ENCODE data around the gene GLT8D1.

GLT8D1 gene

GRCh38 chr3:52722491-52722890 is 16.9 kb upstream of the GLT8D1 start:
- Histone ChIP-seq H3K27me3 (replicated peaks in 2 of 5; ENCODE audit: control insufficient read depth in 4 of 5, insufficient read depth in 5 of 5, low read length in 4 of 5) (no peaks in the 10 kb centered on the region), H3K36me3 (ENCODE audit: control insufficient read depth in 4 of 4, insufficient read depth in 4 of 4, low read length in 3 of 4) (peaks cover 4 to 21% (median 11%) of the 10 kb centered on the region in 4 experiments), H3K9me3 (ENCODE audit: control extremely low read depth in 1 of 5, control insufficient read depth in 4 of 5, insufficient read depth in 2 of 5, low read depth in 1 of 5, low read length in 4 of 5) (no peaks in the 10 kb centered on the region), H3K4me3 (ENCODE audit: control insufficient read depth in 1 of 7, extremely low read depth in 1 of 7, insufficient read depth in 4 of 7, low read depth in 2 of 7, low read length in 6 of 7) (no peak overlapping the region), H3K4me1 (ENCODE audit: control extremely low read depth in 1 of 4, control insufficient read depth in 4 of 4, insufficient read depth in 4 of 4, low read length in 3 of 4) (peaks cover 3 to 25% (median 15%) of the 10 kb centered on the region in 4 experiments), H3K27ac (ENCODE audit: insufficient read depth in 1 of 2, low read depth in 1 of 2, low read length in 2 of 2, poor library complexity in 1 of 2, severe bottlenecking in 2 of 2) (no peak overlapping the region)
- POLR2A ChIA-PET, result no interaction called here
- CTCF ChIA-PET, result no interaction called here
- DNase-seq, result no peak
- 93% methylated on average over 7 of the region's 7 CpGs for WGBS (ENCODE audit: insufficient coverage)

DNA sequence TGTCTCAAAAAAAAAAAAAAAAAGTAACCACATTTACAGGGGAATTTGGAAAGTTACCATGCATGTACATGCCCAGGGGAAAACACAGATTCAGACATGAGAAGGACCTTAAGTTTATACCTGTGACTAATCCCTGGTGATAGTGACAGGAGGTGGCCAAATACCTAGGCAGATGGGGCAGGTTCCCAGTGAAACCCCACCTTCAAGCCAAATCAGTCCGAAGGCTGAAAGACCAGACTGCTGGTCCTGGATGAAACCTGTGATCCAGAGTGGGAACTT is 16.1 kb upstream of the GLT8D1 start:
- DNase-seq, result peak in 1 of 3 donors; percentile 6
- no peak overlapping the region for H3K4me3 ChIP-seq (ENCODE audit: control insufficient read depth in 1 of 7, extremely low read depth in 1 of 7, insufficient read depth in 4 of 7, low read depth in 2 of 7, low read length in 6 of 7)
- no peak overlapping the region for H3K27ac ChIP-seq (ENCODE audit: insufficient read depth in 1 of 2, low read depth in 1 of 2, low read length in 2 of 2, poor library complexity in 1 of 2, severe bottlenecking in 2 of 2)
- H3K27me3 ChIP-seq (replicated peaks in 2 of 5; ENCODE audit: control insufficient read depth in 4 of 5, insufficient read depth in 5 of 5, low read length in 4 of 5), result no peaks in the 10 kb centered on the region
- peaks cover 4 to 16% (median 10%) of the 10 kb centered on the region in 4 experiments for H3K36me3 ChIP-seq (ENCODE audit: control insufficient read depth in 4 of 4, insufficient read depth in 4 of 4, low read length in 3 of 4)
- H3K4me1 ChIP-seq (ENCODE audit: control extremely low read depth in 1 of 4, control insufficient read depth in 4 of 4, insufficient read depth in 4 of 4, low read length in 3 of 4), result peaks cover 3 to 25% (median 15%) of the 10 kb centered on the region in 4 experiments
- WGBS (ENCODE audit: insufficient coverage), result 100% methylated on average over 1 of the region's 1 CpG
- H3K9me3 ChIP-seq (ENCODE audit: control extremely low read depth in 1 of 5, control insufficient read depth in 4 of 5, insufficient read depth in 2 of 5, low read depth in 1 of 5, low read length in 4 of 5), result no peaks in the 10 kb centered on the region
- ChIA-PET CTCF (no interaction called here), POLR2A (interaction anchor here (1.0 to 1.4 kb wide), 2 partner anchors 14 to 15 kb away, joined by 3 to 4 read pairs; no protein-coding TSS in a partner anchor)

DNA sequence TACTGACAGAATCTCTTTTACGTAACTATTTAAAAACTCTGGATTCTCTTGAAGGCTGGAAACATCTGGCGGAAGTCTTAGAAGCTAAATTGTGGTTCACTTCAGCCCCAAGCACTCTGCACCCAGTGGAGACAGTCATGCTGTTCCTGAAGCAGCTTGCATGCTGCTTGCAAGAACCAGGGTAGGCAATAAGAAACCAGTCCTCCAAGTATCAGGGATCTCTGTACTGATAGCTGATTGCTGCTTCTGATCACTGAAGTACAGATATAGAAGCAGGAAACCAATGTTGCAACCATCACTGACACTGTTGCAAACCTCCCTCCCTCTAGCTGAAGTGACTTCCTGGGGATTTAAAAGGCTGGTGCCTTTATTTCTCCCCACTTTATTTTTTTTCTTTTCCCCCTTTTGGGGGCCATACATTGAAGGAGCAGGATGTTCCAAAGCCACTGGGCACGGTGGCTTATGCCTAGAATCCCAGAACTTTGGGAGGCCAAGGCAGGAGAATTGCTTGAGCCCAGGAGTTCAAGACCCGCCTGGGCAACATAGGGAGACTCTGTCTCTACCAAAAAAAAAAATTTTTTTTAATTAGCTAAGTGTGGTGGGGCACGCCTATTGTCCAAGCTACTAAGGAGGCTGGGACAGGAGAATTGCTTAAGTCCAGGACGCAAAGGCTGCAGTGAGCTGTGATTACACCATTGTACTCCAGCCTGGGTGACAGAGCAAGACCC is 15.6 kb upstream of the GLT8D1 start:
- Histone ChIP-seq H3K27me3 (replicated peaks in 2 of 5; ENCODE audit: control insufficient read depth in 4 of 5, insufficient read depth in 5 of 5, low read length in 4 of 5) (no peaks in the 10 kb centered on the region), H3K4me3 (ENCODE audit: control insufficient read depth in 1 of 7, extremely low read depth in 1 of 7, insufficient read depth in 4 of 7, low read depth in 2 of 7, low read length in 6 of 7) (peak overlapping the region in 2 of 7 experiments; percentile 2 to 11), H3K9me3 (ENCODE audit: control extremely low read depth in 1 of 5, control insufficient read depth in 4 of 5, insufficient read depth in 2 of 5, low read depth in 1 of 5, low read length in 4 of 5) (no peaks in the 10 kb centered on the region), H3K4me1 (ENCODE audit: control extremely low read depth in 1 of 4, control insufficient read depth in 4 of 4, insufficient read depth in 4 of 4, low read length in 3 of 4) (peaks cover 3 to 25% (median 15%) of the 10 kb centered on the region in 4 experiments), H3K36me3 (ENCODE audit: control insufficient read depth in 4 of 4, insufficient read depth in 4 of 4, low read length in 3 of 4) (peaks cover 4 to 16% (median 11%) of the 10 kb centered on the region in 4 experiments), H3K27ac (ENCODE audit: insufficient read depth in 1 of 2, low read depth in 1 of 2, low read length in 2 of 2, poor library complexity in 1 of 2, severe bottlenecking in 2 of 2) (no peak overlapping the region)
- POLR2A ChIA-PET, result interaction anchor here (1.0 to 1.4 kb wide), 2 partner anchors 13 to 15 kb away, joined by 3 to 4 read pairs; no protein-coding TSS in a partner anchor
- CTCF ChIA-PET, result interaction anchor here (0.9 to 1.2 kb wide), 2 partner anchors 12 to 22 kb away, joined by 3 read pairs; no protein-coding TSS in a partner anchor
- 54% methylated on average over 5 of the region's 6 CpGs for WGBS (ENCODE audit: insufficient coverage)
- peak; percentile 72 to 95 (median 91) for DNase-seq

GRCh38 chr3:52719618-52720017 is 14.0 kb upstream of the GLT8D1 start:
- H3K9me3 ChIP-seq (ENCODE audit: control extremely low read depth in 1 of 5, control insufficient read depth in 4 of 5, insufficient read depth in 2 of 5, low read depth in 1 of 5, low read length in 4 of 5), result no peaks in the 10 kb centered on the region
- peaks cover 3 to 39% (median 16%) of the 10 kb centered on the region in 4 experiments for H3K4me1 ChIP-seq (ENCODE audit: control extremely low read depth in 1 of 4, control insufficient read depth in 4 of 4, insufficient read depth in 4 of 4, low read length in 3 of 4)
- H3K27ac ChIP-seq (ENCODE audit: insufficient read depth in 1 of 2, low read depth in 1 of 2, low read length in 2 of 2, poor library complexity in 1 of 2, severe bottlenecking in 2 of 2), result no peak overlapping the region
- H3K36me3 ChIP-seq (ENCODE audit: control insufficient read depth in 4 of 4, insufficient read depth in 4 of 4, low read length in 3 of 4), result peaks cover 4 to 16% (median 11%) of the 10 kb centered on the region in 4 experiments
- no peaks in the 10 kb centered on the region for H3K27me3 ChIP-seq (replicated peaks in 2 of 5; ENCODE audit: control insufficient read depth in 4 of 5, insufficient read depth in 5 of 5, low read length in 4 of 5)
- no peak for DNase-seq
- ChIA-PET POLR2A (no interaction called here), CTCF (interaction anchor here (1.2 kb wide), 2 partner anchors 10 to 14 kb away, joined by 3 read pairs; partner anchors contain the start of genes GLT8D1 and SPCS1)
- no peak overlapping the region for H3K4me3 ChIP-seq (ENCODE audit: control insufficient read depth in 1 of 7, extremely low read depth in 1 of 7, insufficient read depth in 4 of 7, low read depth in 2 of 7, low read length in 6 of 7)

DNA sequence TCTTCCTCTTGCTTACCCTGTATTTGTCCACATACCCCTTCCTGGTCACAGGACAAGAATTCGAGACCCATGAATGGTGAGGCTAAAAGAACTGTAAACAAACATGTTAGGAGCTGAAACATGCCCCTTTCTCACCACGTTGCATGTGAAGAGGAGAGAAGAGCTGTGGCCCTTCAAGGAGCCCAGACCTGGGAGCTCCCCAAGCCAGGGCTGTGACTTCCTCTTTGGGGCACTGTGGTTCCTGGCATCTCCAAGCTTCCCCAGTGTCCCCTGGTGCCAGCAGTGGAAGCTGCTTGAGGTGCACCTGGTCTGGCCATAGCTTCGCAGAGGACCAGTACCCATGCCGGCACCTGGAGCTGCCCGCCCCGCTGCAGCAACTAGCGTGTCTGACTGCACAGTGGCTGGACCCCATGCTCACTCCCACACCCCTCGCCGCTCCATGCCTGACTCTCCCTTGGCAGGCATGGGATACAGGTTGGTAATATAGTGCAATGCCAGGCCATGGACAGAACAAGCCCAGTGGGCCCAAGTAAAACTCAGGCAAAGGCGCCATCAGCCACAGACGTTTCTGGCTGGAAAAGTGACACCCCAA is 10.2 kb upstream of the GLT8D1 start:
- peaks cover 3 to 23% (median 9%) of the 10 kb centered on the region in 4 experiments for H3K4me1 ChIP-seq (ENCODE audit: control extremely low read depth in 1 of 4, control insufficient read depth in 4 of 4, insufficient read depth in 4 of 4, low read length in 3 of 4)
- H3K36me3 ChIP-seq (ENCODE audit: control insufficient read depth in 4 of 4, insufficient read depth in 4 of 4, low read length in 3 of 4), result peaks cover 7 to 23% (median 14%) of the 10 kb centered on the region in 4 experiments
- ChIA-PET POLR2A (interaction anchor here (0.6 kb wide), 1 partner anchor 10 kb away, joined by 5 read pairs; no protein-coding TSS in a partner anchor), CTCF (interaction anchor here (1.0 to 1.4 kb wide), 2 partner anchors 23 to 26 kb away, joined by 3 to 5 read pairs; no protein-coding TSS in a partner anchor)
- H3K4me3 ChIP-seq (ENCODE audit: control insufficient read depth in 1 of 7, extremely low read depth in 1 of 7, insufficient read depth in 4 of 7, low read depth in 2 of 7, low read length in 6 of 7), result no peak overlapping the region
- H3K9me3 ChIP-seq (ENCODE audit: control extremely low read depth in 1 of 5, control insufficient read depth in 4 of 5, insufficient read depth in 2 of 5, low read depth in 1 of 5, low read length in 4 of 5), result peaks cover 0 to 4% (median 0%) of the 10 kb centered on the region in 5 experiments
- no peak overlapping the region for H3K27ac ChIP-seq (ENCODE audit: insufficient read depth in 1 of 2, low read depth in 1 of 2, low read length in 2 of 2, poor library complexity in 1 of 2, severe bottlenecking in 2 of 2)
- H3K27me3 ChIP-seq (replicated peaks in 2 of 5; ENCODE audit: control insufficient read depth in 4 of 5, insufficient read depth in 5 of 5, low read length in 4 of 5), result no peaks in the 10 kb centered on the region
- DNase-seq, result peak in 1 of 3 donors; percentile 10
- WGBS (ENCODE audit: insufficient coverage), result 88% methylated on average over 7 of the region's 11 CpGs

DNA sequence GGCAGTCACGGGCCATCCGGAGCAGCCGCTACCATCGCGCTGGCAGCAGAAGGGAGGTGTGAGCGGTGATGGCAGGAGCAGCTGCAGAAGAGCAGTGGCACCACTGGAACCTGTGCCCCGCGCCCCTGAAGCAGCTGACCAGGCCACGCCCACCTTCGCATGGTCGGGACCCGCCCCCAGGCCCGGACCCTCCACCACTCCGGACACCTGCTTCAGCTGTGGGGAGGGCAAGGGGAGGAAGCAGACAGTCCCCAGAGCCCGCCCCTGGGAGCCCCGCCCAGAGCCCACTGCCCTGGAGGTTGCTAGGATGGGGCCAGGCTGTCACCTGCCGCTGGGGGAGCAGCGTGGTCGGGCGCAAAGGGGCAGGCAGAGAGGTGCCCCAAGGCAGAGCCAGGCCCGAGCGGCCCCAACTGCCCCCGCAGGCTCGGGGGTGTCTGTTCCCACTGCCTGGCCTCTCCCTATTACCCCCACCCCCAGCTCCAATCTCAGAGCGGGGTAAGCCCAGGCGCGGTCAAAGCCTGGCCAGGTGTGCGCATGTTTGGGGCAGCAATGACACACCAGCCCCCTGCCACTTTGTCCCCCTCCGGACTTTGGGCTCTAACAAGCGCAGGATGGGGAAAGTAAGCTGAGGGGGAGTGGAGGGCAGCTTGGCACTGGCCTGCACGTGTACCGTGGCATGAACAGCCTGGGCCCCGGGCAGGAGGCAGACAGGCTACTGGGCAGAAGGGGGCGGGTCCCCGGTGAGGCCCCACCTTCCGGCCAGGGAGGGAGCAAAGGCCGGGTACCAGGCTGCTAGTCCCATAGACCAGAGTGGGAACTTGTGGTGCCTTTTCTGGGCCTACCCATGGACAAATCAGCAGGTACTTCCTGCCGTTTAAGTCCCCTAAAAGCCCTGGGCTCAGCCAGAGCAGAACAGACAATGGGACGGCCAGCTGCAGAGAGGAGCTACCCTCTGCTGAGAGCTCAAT is 9.0 kb upstream of the GLT8D1 start:
- Histone ChIP-seq H3K36me3 (ENCODE audit: control insufficient read depth in 4 of 4, insufficient read depth in 4 of 4, low read length in 3 of 4) (peaks cover 7 to 25% (median 17%) of the 10 kb centered on the region in 4 experiments), H3K9me3 (ENCODE audit: control extremely low read depth in 1 of 5, control insufficient read depth in 4 of 5, insufficient read depth in 2 of 5, low read depth in 1 of 5, low read length in 4 of 5) (peaks cover 0 to 4% (median 0%) of the 10 kb centered on the region in 5 experiments), H3K4me1 (ENCODE audit: control extremely low read depth in 1 of 4, control insufficient read depth in 4 of 4, insufficient read depth in 4 of 4, low read length in 3 of 4) (peaks cover 0 to 15% (median 3%) of the 10 kb centered on the region in 4 experiments), H3K27me3 (replicated peaks in 2 of 5; ENCODE audit: control insufficient read depth in 4 of 5, insufficient read depth in 5 of 5, low read length in 4 of 5) (no peaks in the 10 kb centered on the region), H3K27ac (ENCODE audit: insufficient read depth in 1 of 2, low read depth in 1 of 2, low read length in 2 of 2, poor library complexity in 1 of 2, severe bottlenecking in 2 of 2) (no peak overlapping the region), H3K4me3 (ENCODE audit: control insufficient read depth in 1 of 7, extremely low read depth in 1 of 7, insufficient read depth in 4 of 7, low read depth in 2 of 7, low read length in 6 of 7) (no peak overlapping the region)
- ChIA-PET POLR2A (interaction anchor here (0.7 kb wide), 1 partner anchor 200 kb away, joined by 6 read pairs; no protein-coding TSS in a partner anchor), CTCF (interaction anchor here (1.0 kb wide), 1 partner anchor 14 kb away, joined by 4 read pairs; no protein-coding TSS in a partner anchor)
- DNase-seq, result no peak
- WGBS (ENCODE audit: insufficient coverage), result 92% methylated on average over 29 of the region's 39 CpGs

Data from common myeloid progenitor, CD34-positive (primary cell).